ENCODE results near the gene EEPD1. TPM values are rescaled to one million over a fixed set of nuclear protein-coding genes. Genes with fewer than 3 reads are reported as not detected.

EEPD1 gene
- total and polyA plus RNA-seq, 8 donors, result 14.0 to 134 (median 19.4) TPM

DNA sequence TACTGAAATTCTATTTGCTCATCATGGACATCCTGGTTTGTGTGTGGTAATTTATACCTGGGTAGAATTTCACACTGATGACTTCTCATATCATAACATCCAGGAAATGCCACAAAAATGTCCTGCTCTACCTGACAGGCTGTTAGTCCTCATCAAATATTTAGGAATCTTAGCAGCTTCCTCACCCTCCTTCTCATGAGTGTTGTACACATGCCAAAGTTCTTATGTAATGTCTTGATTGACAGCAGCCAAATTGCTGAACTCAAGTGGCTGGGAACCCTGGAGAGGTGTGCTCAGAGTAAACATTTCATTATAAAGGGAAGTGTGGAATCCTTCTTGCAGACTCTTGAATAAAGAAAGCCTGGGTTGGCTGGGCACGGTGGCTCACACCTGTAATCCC is 8.9 kb downstream of the EEPD1 start:
- Histone ChIP-seq H3K4me1 (peaks cover 20 to 74% (median 40%) of the 10 kb centered on the region in 4 donors), H3K36me3 (peaks cover 0 to 5% (median 0%) of the 10 kb centered on the region in 4 donors), H3K27me3 (no peaks in the 10 kb centered on the region), H3K4me3 (no peak overlapping the region), H3K9me3 (no peaks in the 10 kb centered on the region), H3K27ac (no peak overlapping the region)
- TF ChIP-seq, protein P1, sequence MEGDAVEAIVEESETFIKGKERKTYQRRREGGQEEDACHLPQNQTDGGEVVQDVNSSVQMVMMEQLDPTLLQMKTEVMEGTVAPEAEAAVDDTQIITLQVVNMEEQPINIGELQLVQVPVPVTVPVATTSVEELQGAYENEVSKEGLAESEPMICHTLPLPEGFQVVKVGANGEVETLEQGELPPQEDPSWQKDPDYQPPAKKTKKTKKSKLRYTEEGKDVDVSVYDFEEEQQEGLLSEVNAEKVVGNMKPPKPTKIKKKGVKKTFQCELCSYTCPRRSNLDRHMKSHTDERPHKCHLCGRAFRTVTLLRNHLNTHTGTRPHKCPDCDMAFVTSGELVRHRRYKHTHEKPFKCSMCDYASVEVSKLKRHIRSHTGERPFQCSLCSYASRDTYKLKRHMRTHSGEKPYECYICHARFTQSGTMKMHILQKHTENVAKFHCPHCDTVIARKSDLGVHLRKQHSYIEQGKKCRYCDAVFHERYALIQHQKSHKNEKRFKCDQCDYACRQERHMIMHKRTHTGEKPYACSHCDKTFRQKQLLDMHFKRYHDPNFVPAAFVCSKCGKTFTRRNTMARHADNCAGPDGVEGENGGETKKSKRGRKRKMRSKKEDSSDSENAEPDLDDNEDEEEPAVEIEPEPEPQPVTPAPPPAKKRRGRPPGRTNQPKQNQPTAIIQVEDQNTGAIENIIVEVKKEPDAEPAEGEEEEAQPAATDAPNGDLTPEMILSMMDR (IDR thresholded peaks at IDR 0.05), result no peak
- no peak for TF ChIP-seq POLR2AphosphoS5 (IDR thresholded peaks at IDR 0.05)
- no peak for TF ChIP-seq POLR2A (IDR thresholded peaks at IDR 0.05)
- TF ChIP-seq EP300 (IDR thresholded peaks at IDR 0.05), result no peak
- DNase-seq, result no peak
- intact Hi-C loops (cut with DNase I; ENCODE audit: low total_unique reads), result no loop called here
- WGBS, 5 donors, result 68 to 87% (median 71%) methylated on average over 1 of the region's 1 CpG

DNA sequence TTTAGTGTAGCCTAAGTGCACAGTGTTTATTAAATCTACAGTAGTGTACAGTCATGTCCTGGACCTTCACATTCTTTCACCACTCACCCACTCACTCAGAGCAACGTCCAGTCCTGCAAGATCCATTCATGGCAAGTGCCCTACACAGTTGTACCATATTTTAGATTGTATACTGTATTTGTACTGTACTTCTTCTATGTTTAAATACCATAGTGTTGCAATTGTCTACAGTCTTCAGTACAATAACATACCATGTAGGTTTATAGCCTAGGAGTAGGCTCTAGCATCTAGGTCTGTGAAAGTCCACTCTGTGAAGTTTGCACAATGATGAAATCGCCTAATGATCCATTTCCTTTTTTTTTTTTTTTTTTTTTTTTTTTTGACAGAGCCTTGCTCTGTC is 12.0 kb downstream of the EEPD1 start:
- TF ChIP-seq POLR2AphosphoS5 (IDR thresholded peaks at IDR 0.05), result no peak
- TF ChIP-seq, protein P1 (IDR thresholded peaks at IDR 0.05), result no peak
- no peak for TF ChIP-seq POLR2A (IDR thresholded peaks at IDR 0.05)
- TF ChIP-seq EP300 (IDR thresholded peaks at IDR 0.05), result no peak
- intact Hi-C loops (cut with DNase I; ENCODE audit: low total_unique reads), result no loop called here
- 58 to 67% (median 62%) methylated on average over 2 of the region's 2 CpGs for WGBS, 5 donors
- H3K27me3 ChIP-seq, result no peaks in the 10 kb centered on the region
- no peak overlapping the region for H3K4me3 ChIP-seq
- H3K27ac ChIP-seq, result no peak overlapping the region
- DNase-seq, result no peak
- H3K9me3 ChIP-seq, result no peaks in the 10 kb centered on the region
- H3K36me3 ChIP-seq, result peaks cover 0 to 5% (median 0%) of the 10 kb centered on the region in 4 donors
- peaks cover 4 to 43% (median 18%) of the 10 kb centered on the region in 4 donors for H3K4me1 ChIP-seq

DNA sequence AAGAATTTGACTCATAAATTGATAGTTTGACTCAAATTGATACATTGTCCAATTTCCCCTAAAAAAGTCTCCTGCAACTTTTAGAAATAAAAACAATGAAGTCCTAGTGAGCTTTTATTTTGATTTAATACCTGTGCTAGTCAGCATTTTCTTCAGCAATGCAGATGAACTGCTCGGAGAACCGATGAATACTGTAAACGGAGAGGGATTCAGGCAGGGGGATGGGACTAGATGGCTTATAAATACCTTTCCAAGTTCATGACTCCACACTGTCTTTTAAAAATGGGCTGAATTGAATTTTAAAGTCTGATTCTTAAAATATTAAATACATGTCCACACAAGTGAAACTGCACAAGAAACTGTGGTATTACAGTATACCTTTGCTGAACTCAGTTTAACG is 12.7 kb downstream of the EEPD1 start:
- H3K4me3 ChIP-seq, result no peak overlapping the region
- H3K4me1 ChIP-seq, result peaks cover 0 to 36% (median 12%) of the 10 kb centered on the region in 4 donors
- TF ChIP-seq POLR2AphosphoS5 (IDR thresholded peaks at IDR 0.05) (no peak), EP300 (IDR thresholded peaks at IDR 0.05) (no peak), POLR2A (IDR thresholded peaks at IDR 0.05) (no peak)
- TF ChIP-seq, protein P1 (IDR thresholded peaks at IDR 0.05), result no peak
- no peaks in the 10 kb centered on the region for H3K27me3 ChIP-seq
- peaks cover 0 to 5% (median 0%) of the 10 kb centered on the region in 4 donors for H3K36me3 ChIP-seq
- no peak for DNase-seq
- H3K27ac ChIP-seq, result no peak overlapping the region
- WGBS, 5 donors, result 90 to 93% (median 91%) methylated on average over 4 of the region's 4 CpGs
- intact Hi-C loops (cut with DNase I; ENCODE audit: low total_unique reads), result no loop called here
- H3K9me3 ChIP-seq, result no peaks in the 10 kb centered on the region

DNA sequence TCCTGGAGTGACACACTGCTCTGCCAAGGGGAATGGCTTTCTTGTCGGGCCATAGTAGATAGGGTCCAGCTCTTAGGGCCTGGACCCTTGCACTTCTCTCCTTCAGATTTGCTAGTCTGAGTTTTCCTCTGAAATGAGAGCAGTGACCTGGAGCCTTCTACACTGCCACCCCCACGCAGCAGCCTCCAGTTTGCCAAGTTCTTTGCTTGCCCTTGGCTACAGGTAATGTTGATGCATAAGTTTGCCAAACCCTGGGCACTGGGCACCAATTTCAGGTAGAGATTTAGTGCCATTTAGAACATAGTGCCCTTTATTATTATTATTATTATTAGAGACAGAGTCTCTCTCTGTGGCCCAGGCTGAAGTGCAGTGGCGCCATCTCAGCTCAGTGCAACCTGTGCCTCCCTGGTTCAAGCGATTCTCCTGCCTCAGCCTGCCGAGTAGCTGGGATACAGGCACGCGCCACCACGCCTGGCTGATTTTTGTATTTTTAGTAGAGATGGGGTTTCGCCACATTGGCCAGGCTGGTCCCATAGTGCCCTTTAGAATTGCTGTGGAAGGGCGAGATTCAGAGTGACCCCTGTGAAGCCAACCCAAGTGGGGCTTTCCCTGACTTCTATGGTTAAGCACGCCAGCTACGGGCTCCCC is 14.5 kb downstream of the EEPD1 start:
- intact Hi-C loops (cut with DNase I; ENCODE audit: low total_unique reads), result no loop called here
- no peak for TF ChIP-seq EP300 (IDR thresholded peaks at IDR 0.05)
- TF ChIP-seq POLR2AphosphoS5 (IDR thresholded peaks at IDR 0.05), result no peak
- TF ChIP-seq POLR2A (IDR thresholded peaks at IDR 0.05), result no peak
- TF ChIP-seq, protein P1 (IDR thresholded peaks at IDR 0.05), result no peak
- Histone ChIP-seq H3K9me3 (no peaks in the 10 kb centered on the region), H3K27ac (no peak overlapping the region), H3K27me3 (no peaks in the 10 kb centered on the region), H3K4me1 (peaks cover 0 to 19% (median 8%) of the 10 kb centered on the region in 4 donors), H3K36me3 (no peaks in the 10 kb centered on the region), H3K4me3 (no peak overlapping the region)
- WGBS, 5 donors, result 84 to 94% (median 92%) methylated on average over 12 of the region's 12 CpGs
- DNase-seq, result no peak
